Glutamatergic neuron (in vitro differentiated cells): Measurements from ENCODE around the gene DOCK3. TPM values are rescaled to one million over a fixed set of nuclear protein-coding genes. Genes with fewer than 3 reads are reported as not detected.

Experiments used
- DNase-seq: peaks from one replicate; pipeline ENCODE4 v3.0.0; 2022
- H3K27ac Mint-ChIP-seq: one replicate; pipeline ENCODE4 v1.8.0; 2020; ENCODE audit warnings: mild to moderate bottlenecking, mixed read lengths, inconsistent platforms; ENCODE audit not compliant: unreplicated experiment
- H3K27me3 Mint-ChIP-seq: one replicate; pipeline ENCODE4 v1.8.0; 2020; ENCODE audit warnings: mild to moderate bottlenecking, moderate library complexity, mixed read lengths, inconsistent platforms; ENCODE audit not compliant: unreplicated experiment
- H3K36me3 Mint-ChIP-seq: one replicate; pipeline ENCODE4 v1.8.0; 2020; ENCODE audit warnings: mild to moderate bottlenecking, mixed read lengths, inconsistent platforms; ENCODE audit not compliant: unreplicated experiment
- H3K4me1 Mint-ChIP-seq: one replicate; pipeline ENCODE4 v1.8.0; 2020; ENCODE audit warnings: mild to moderate bottlenecking, low read depth, mixed read lengths, inconsistent platforms; ENCODE audit not compliant: unreplicated experiment
- H3K4me3 Mint-ChIP-seq: one replicate; pipeline ENCODE4 v1.8.0; 2020; ENCODE audit warnings: mild to moderate bottlenecking, mixed read lengths, inconsistent platforms; ENCODE audit not compliant: unreplicated experiment
- H3K9me3 Mint-ChIP-seq: one replicate; pipeline ENCODE4 v1.8.0; 2020; ENCODE audit warnings: mild to moderate bottlenecking, moderate library complexity, mixed read lengths, inconsistent platforms; ENCODE audit not compliant: unreplicated experiment
- CTCF ChIP-seq: fragments of 200-600 bp; sonication (generic); IDR thresholded peaks from one replicate; pipeline ENCODE4 v1.5.0; 2021; ENCODE audit not compliant: partially characterized antibody, unreplicated experiment
- microRNA-seq: library from miRNA; unstranded; fragments of <30 nt; microRNA quantifications from one replicate; pipeline ENCODE4, GENCODE V29; 2020; ENCODE audit not compliant: unreplicated experiment
- total RNA-seq: library from RNA; stranded (reverse); fragmentation: NEBNext Ultra II Directional; extraction: Animal tissue kit (Norgen Biotek cat#: 25700); gene quantifications from one replicate; pipeline ENCODE4 v1.2.1, GENCODE V29; 2021; ENCODE audit not compliant: unreplicated experiment

DOCK3 gene
- total RNA-seq, 1 donor from 2014 or later: 13.4 TPM

- H3K9me3 Mint-ChIP-seq: no peaks in the 10 kb centered on the region
- no peak for TF ChIP-seq CTCF
- H3K27me3 Mint-ChIP-seq: no peaks in the 10 kb centered on the region
- DNase-seq: no peak
- H3K4me3 Mint-ChIP-seq: no peak overlapping the region
- no peak overlapping the region for H3K27ac Mint-ChIP-seq
- H3K36me3 Mint-ChIP-seq: no peaks in the 10 kb centered on the region
- H3K4me1 Mint-ChIP-seq: no peaks in the 10 kb centered on the region
Observed at GRCh38 chr3:51422211-51422610, 747.5 kb downstream of the DOCK3 start.

- no peaks in the 10 kb centered on the region for H3K27me3 Mint-ChIP-seq
- TF ChIP-seq CTCF: no peak
- no peaks in the 10 kb centered on the region for H3K36me3 Mint-ChIP-seq
- DNase-seq: no peak
- H3K9me3 Mint-ChIP-seq: no peaks in the 10 kb centered on the region
- H3K27ac Mint-ChIP-seq: no peak overlapping the region
- H3K4me1 Mint-ChIP-seq: no peaks in the 10 kb centered on the region
- no peak overlapping the region for H3K4me3 Mint-ChIP-seq
Observed at GRCh38 chr3:51426921-51427320, 752.2 kb downstream of the DOCK3 start.

GRCh38 chr3:51429138-51429537 lies 754.4 kb downstream of the DOCK3 start:
- H3K4me1 Mint-ChIP-seq: no peaks in the 10 kb centered on the region
- H3K36me3 Mint-ChIP-seq: no peaks in the 10 kb centered on the region
- H3K27me3 Mint-ChIP-seq: no peaks in the 10 kb centered on the region
- H3K9me3 Mint-ChIP-seq: no peaks in the 10 kb centered on the region
- H3K4me3 Mint-ChIP-seq: no peak overlapping the region
- no peak for TF ChIP-seq CTCF
- DNase-seq: no peak
- no peak overlapping the region for H3K27ac Mint-ChIP-seq

Small RNAs within 50 kb of the gene (microRNA-seq; reads per million reads assigned to microRNA genes)
- 59.0 reads per million, percentile 70 among the genes with 10 or more reads in this experiment for gene MIR4787

Other genes starting within 250 kb of the DOCK3 start
- 5.0 TPM for gene CACNA2D2, start 171.3 kb upstream of the DOCK3 start, total RNA-seq
- gene C3orf18, start 107.2 kb upstream of the DOCK3 start, total RNA-seq: 13.0 TPM
- gene HEMK1, start 105.4 kb upstream of the DOCK3 start, total RNA-seq: 21.1 TPM
- gene CISH, start 63.2 kb upstream of the DOCK3 start, total RNA-seq: 6.0 TPM
- gene MAPKAPK3, start 57.8 kb upstream of the DOCK3 start, total RNA-seq: 10.7 TPM